CD4-positive, alpha-beta T cell treated with Interferon gamma for 1 hour (primary cell): ENCODE data around the gene ERBIN.
"Not testable (repeated sequence)": the region's sequence is repeated elsewhere in the genome, so short reads cannot be mapped to it uniquely, and the experiment has no call there.

Experiments used
- DNase-seq: peaks from one replicate; pipeline ENCODE4 v3.0.0-alpha.2; 2020

The ERBIN gene

DNA sequence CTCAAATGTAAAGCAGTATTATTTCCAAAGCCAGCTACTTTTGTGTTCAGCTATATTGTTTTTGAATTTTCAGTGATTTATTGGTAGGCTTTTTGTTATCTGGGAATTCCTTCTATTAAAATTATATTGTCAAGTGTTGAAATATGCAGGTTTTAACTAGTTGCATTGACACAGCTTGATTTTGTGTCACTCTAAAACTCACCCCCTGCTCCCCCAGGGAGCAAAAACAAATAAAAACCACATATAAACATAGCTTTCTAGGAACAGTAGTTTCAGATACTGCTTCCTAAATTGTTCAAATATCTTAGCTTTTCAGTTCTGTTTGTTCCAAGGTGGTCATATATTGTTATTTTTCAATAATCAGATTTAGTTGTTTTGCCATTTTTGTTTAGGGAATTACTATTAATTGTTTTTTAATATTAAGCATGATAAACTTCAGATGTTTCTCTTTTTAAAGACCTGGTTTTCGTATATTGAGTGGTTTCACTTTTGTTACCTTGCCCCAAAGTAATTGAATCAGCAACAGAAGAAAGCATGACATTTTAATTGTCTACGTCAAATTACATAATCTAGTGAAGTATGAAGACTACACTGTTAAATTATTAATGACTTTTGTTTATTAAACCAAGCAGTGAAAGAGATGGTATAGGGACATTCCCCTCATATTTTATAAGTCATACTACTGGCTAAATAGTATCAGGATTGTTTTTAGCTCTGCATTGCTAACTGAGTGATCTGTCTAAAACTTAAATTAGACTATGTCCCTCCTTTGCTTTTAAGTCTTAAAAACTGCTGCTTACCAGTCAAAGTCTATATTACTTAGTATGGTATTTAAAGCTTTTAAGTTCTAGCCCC lies 43.4 kb downstream of the ERBIN start:
- no peak for DNase-seq

- no peak for DNase-seq
Measured at GRCh38 chr5:65970481-65971367, 44.3 kb downstream of the ERBIN start.

- no peak for DNase-seq
Measured at GRCh38 chr5:65971643-65972042, 45.3 kb downstream of the ERBIN start.

DNA sequence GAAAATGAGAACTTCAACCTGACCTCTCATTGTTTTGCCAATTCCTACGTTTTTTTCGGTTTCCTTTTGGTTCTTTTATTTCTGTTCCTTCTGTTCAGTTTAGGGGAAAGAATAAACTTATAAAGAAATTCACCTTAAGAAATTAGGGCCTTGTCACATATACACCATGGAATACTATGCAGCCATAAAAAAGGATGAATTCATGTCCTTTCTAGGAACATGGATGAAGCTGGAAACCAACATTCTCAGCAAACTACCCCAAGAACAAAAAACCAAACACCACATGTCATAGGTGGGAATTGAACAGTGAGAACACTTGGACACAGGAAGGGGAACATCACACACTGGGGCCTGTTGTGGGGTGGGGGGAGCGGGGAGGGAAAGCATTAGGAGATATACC lies 46.5 kb downstream of the ERBIN start:
- not testable (repeated sequence) for DNase-seq

GRCh38 chr5:65978251-65978650 lies 51.9 kb downstream of the ERBIN start:
- DNase-seq, result no peak

- no peak for DNase-seq
Measured at GRCh38 chr5:65981548-65981947, 55.2 kb downstream of the ERBIN start.

DNA sequence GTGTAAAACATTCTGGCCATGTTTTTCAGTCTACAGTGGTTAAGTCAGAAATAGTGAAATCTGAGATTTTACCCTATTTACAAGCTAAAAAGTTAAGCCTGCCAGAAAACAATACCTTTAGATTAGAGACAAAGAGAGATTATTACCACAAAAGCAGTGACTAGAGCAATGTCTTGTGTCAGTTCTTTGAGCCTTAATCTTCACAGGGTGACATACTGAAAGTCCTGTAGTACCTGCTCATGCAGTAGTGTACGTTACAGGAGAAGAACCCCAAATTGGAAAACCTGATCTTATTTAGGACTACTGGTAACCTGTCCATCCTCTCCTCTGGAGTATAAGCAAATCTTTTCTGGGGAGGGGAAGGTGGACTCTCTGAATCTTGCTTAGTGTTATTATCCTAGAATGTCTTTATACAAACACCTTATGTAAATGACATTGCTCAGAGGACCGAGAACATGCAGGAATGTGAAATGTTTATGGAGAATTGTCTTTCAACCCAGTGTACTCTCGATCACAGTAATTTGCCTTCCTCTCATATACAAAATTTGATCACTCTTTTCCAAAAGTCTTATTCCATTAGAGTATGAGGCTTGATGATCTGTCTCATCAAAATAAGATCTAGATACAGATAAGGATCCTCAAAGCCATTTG lies 55.7 kb downstream of the ERBIN start:
- no peak for DNase-seq

GRCh38 chr5:65982635-65983034 lies 56.3 kb downstream of the ERBIN start:
- no peak for DNase-seq

- no peak for DNase-seq
Measured at GRCh38 chr5:65984098-65984885, 57.9 kb downstream of the ERBIN start.

GRCh38 chr5:65986050-65986451 lies 59.7 kb downstream of the ERBIN start:
- DNase-seq, result no peak

DNA sequence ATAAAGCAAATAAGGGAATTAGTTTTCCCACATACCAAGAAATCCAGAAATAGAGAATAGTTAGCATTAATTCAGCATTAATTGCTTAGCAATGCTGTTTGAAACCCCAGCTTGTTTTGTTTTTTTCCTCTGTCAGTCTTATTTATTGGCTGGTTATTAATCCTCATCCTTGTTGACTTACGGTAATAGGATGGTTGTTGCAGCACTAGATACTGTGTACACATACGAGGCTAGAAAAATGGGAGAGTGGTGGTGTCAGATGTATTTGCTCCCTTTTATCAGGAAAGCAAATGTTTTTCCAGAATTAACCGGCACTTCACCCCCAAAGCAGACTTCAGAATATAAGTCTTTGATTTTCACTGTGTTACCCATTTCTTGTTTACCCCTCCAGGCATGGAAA lies 60.4 kb downstream of the ERBIN start:
- DNase-seq, result no peak

DNA sequence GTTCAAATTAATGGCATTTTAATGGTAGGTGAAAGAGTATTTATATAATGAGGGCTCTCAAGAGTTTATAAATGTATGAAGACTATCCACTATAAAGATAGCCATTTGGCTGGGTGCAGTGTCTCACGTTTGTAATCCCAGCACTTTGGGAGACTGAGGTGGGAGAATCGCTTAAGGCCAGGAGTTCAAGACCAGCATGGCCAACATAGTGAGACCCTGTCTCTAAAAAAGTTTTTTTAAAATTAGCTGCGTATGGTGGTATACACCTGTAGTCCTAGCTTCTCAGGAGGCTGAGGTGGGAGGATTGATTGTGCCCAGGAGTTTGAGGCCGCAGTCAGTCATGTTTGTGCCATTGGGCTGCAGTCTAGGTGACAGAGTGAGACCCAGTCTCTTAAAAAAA lies 61.6 kb downstream of the ERBIN start:
- no peak for DNase-seq

DNA sequence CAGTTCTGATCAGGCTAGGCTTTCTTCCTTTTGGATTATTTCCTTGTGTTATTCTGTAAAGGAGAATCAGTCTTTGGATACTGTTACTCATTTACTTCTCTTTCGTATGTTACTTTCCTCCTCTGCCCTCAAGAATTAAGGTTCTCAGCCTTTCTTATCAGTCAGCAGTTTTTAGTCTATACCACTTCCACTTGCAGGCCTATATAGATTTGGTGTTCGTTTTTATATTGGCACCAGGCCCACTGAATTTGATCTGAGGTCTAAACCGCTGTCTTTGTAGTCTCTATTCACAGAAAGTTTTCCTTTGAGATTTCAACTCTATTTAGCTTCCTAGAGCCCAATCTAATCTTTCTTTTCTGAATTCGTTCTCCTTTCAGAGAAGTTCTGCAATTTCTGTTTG lies 62.8 kb downstream of the ERBIN start:
- no peak for DNase-seq

GRCh38 chr5:65992630-65993029 lies 66.3 kb downstream of the ERBIN start:
- DNase-seq, result no peak

DNA sequence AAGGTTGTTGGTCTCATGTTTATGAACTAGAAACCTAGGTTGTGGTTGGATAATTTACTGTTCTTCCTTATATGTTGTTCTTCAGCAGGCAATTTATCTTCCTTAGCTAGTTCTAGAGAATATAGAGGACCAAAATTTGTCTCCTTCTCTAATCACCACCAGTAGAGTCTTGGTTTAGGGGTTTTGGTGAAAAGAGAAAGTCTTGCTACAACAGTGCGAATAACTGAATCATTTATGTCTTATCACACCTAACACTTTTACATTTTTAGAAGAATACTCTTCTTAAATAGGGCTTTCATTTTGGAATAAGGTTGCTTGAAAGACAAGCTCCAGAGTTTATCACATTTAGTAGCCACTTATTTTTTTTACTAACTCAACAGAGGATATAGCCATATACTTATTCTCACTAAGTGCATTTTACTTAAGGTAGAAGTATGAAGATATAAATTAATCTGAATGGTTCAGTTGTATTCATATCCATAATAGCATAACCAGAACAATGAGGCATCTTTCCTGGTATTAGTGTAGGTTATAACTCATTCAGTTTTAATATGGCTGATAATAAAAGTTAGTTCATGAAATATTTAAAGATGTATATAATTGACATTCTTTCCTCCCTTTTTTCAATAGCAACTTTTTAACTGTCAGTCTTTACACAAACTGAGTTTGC lies 67.9 kb downstream of the ERBIN start:
- DNase-seq, result no peak

- DNase-seq, result no peak
Measured at GRCh38 chr5:65999061-65999723, 72.8 kb downstream of the ERBIN start.

DNA sequence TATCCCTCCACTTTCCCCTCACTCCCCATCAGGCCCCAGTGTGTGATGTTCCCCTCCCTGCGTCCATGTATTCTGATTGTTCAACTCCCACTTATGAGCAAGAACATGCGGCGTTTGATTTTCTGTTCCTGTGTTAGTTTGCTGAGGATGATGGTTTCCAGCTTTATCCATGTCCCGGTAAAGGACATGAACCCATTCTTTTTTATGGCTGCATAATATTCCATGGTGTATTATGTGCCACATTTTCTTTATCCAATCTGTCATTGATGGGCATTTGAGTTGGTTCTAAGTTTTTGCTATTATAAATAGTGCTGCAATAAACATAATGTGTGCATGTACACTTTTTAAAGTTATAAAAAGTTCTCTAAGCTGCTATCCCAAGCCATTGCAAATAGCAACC lies 75.6 kb downstream of the ERBIN start:
- DNase-seq, result no peak

DNA sequence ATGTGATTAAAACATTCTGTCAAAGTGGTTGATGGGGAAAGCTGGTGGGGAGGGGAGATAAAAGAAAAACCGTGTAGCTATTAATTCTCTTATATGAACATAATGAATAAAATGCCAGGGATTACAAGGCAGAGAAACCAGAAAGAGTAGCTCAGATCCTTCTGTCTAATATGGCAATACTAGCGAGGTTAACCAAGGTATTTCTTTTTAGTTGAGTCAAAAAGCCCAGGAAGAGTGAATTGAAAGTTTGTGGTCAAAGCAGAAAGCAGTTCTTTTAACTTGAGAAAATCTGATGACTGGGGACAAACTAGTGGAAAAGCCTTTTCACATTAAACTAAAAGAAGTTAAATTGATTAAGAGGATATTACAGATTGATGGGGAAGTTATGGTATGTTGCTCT lies 76.0 kb downstream of the ERBIN start:
- no peak for DNase-seq

- DNase-seq, result no peak
Measured at GRCh38 chr5:66004216-66004615, 77.8 kb downstream of the ERBIN start.

GRCh38 chr5:66009277-66009676 lies 82.9 kb downstream of the ERBIN start:
- DNase-seq, result no peak

- no peak for DNase-seq
Measured at GRCh38 chr5:66010476-66010875, 84.1 kb downstream of the ERBIN start.

GRCh38 chr5:66012271-66012670 lies 85.9 kb downstream of the ERBIN start:
- DNase-seq, result no peak
